Right renal pelvis (tissue), 4 donors: Measurements from ENCODE around the gene ZNF627. TPM values are rescaled to one million over a fixed set of nuclear protein-coding genes. Genes with fewer than 3 reads are reported as not detected.

ENCODE experiments used
- polyA plus RNA-seq, 4 donors: library from polyadenylated mRNA; unstranded; fragments of 120-200 nt; gene quantifications; one replicate each; pipeline ENCODE4 v1.2.1, GENCODE V29; 2013; ENCODE audit not compliant: insufficient read length in 4 of 4

Gene ZNF627
- polyA plus RNA-seq, 4 donors: 40.8 to 54.1 (median 46.2) TPM

Other genes starting within 250 kb of the ZNF627 start
- gene PLPPR2, start 242.1 kb upstream of the ZNF627 start, polyA plus RNA-seq: 10 to 100 TPM; 11.7 to 18.7 (median 13.7) TPM
- 1 to 10 TPM; 2.7 to 4.0 (median 3.0) TPM for gene SWSAP1, start 222.8 kb upstream of the ZNF627 start, polyA plus RNA-seq
- gene EPOR, start 213.2 kb upstream of the ZNF627 start, polyA plus RNA-seq: 10 to 100 TPM; 21.7 to 32.3 (median 24.7) TPM
- gene RGL3, start 178.2 kb upstream of the ZNF627 start, polyA plus RNA-seq: 10 to 100 TPM; 68.7 to 94.8 (median 75.5) TPM
- 1 to 10 TPM; 1.3 to 2.2 (median 1.6) TPM for gene ODAD3, start 162.4 kb upstream of the ZNF627 start, polyA plus RNA-seq
- gene PRKCSH, start 161.8 kb upstream of the ZNF627 start, polyA plus RNA-seq: 100 to 1,000 TPM; 329 to 390 (median 354) TPM
- under 1 TPM; 0.11 to 0.43 (median 0.15) TPM for gene ELAVL3, start 116.4 kb upstream of the ZNF627 start, polyA plus RNA-seq
- gene ZNF653, start 91.6 kb upstream of the ZNF627 start, polyA plus RNA-seq: 10 to 100 TPM in 2 of 4 donors, 1 to 10 TPM in 2; 9.1 to 11.1 (median 10.0) TPM
- gene ECSIT, start 68.3 kb upstream of the ZNF627 start, polyA plus RNA-seq: 10 to 100 TPM; 37.3 to 50.9 (median 38.2) TPM
- gene CNN1, start 58.6 kb upstream of the ZNF627 start, polyA plus RNA-seq: 1 to 10 TPM; 3.1 to 5.2 (median 4.5) TPM
- gene ELOF1, start 38.3 kb upstream of the ZNF627 start, polyA plus RNA-seq: 10 to 100 TPM; 47.1 to 58.9 (median 50.0) TPM
- gene ACP5, start 19.8 kb upstream of the ZNF627 start, polyA plus RNA-seq: 10 to 100 TPM; 11.8 to 17.2 (median 14.1) TPM
- 10 to 100 TPM in 3 of 4 donors, 1 to 10 TPM in 1; 9.5 to 13.0 (median 12.4) TPM for gene ZNF823, start 141.5 kb downstream of the ZNF627 start, polyA plus RNA-seq
- gene ZNF441, start 169.5 kb downstream of the ZNF627 start, polyA plus RNA-seq: 10 to 100 TPM; 15.3 to 19.2 (median 16.3) TPM
- 1 to 10 TPM; 3.2 to 5.0 (median 4.0) TPM for gene ZNF491, start 201.0 kb downstream of the ZNF627 start, polyA plus RNA-seq
- 10 to 100 TPM; 12.5 to 17.4 (median 14.5) TPM for gene ZNF440, start 216.8 kb downstream of the ZNF627 start, polyA plus RNA-seq